NCI-H1436 (cell line): Measurements from ENCODE around the gene CLRN3.

Experiments used
- DNase-seq: peaks from one replicate; lab custom pipeline; 2025; lab: John Stamatoyannopoulos, UW

Gene CLRN3

GRCh38 chr10:127899766-127900387 lies 7.1 kb upstream of the CLRN3 start:
- DNase-seq = no peak

GRCh38 chr10:127897177-127897576 lies 4.4 kb upstream of the CLRN3 start:
- DNase-seq = no peak

GRCh38 chr10:127896590-127896989 lies 3.8 kb upstream of the CLRN3 start:
- no peak for DNase-seq

- DNase-seq = no peak
Measured at GRCh38 chr10:127894146-127894545, 1.4 kb upstream of the CLRN3 start.

- no peak for DNase-seq
Measured at GRCh38 chr10:127890832-127891334, 1.9 kb downstream of the CLRN3 start.

- DNase-seq = no peak
Measured at GRCh38 chr10:127890216-127890615, 2.5 kb downstream of the CLRN3 start.

- no peak for DNase-seq
Measured at GRCh38 chr10:127889605-127890195, 3.0 kb downstream of the CLRN3 start.

- DNase-seq = no peak
Measured at GRCh38 chr10:127888521-127889312, 4.0 kb downstream of the CLRN3 start.

- no peak for DNase-seq
Measured at GRCh38 chr10:127887541-127888415, 5.0 kb downstream of the CLRN3 start.

GRCh38 chr10:127886371-127887051 lies 6.2 kb downstream of the CLRN3 start:
- DNase-seq = no peak

- DNase-seq = no peak
Measured at GRCh38 chr10:127884501-127884900, 8.2 kb downstream of the CLRN3 start.

GRCh38 chr10:127883516-127883915 lies 9.2 kb downstream of the CLRN3 start:
- DNase-seq = no peak

GRCh38 chr10:127882801-127883459 lies 9.8 kb downstream of the CLRN3 start:
- DNase-seq = no peak

- no peak for DNase-seq
Measured at GRCh38 chr10:127882391-127882790, 10.3 kb downstream of the CLRN3 start.

GRCh38 chr10:127881262-127881661 lies 11.5 kb downstream of the CLRN3 start:
- DNase-seq = no peak

- no peak for DNase-seq
Measured at GRCh38 chr10:127880557-127880956, 12.2 kb downstream of the CLRN3 start.

- DNase-seq = no peak
Measured at GRCh38 chr10:127878475-127879055, 14.2 kb downstream of the CLRN3 start.

- no peak for DNase-seq
Measured at GRCh38 chr10:127877699-127878098, 15.0 kb downstream of the CLRN3 start.

- DNase-seq = no peak
Measured at GRCh38 chr10:127877116-127877515, 15.6 kb downstream of the CLRN3 start.

GRCh38 chr10:127875916-127876315 lies 16.8 kb downstream of the CLRN3 start:
- DNase-seq = no peak

GRCh38 chr10:127875449-127875765 lies 17.3 kb downstream of the CLRN3 start:
- DNase-seq = no peak
